ENCODE measurements around the gene C4orf46.

GRCh38 chr4:158664806-158665205, 6.9 kb downstream of the C4orf46 start:
- TF ChIP-seq CTCF (IDR thresholded peaks at IDR 0.05), result no peak
- no peak for TF ChIP-seq POLR2AphosphoS5 (IDR thresholded peaks at IDR 0.05; ENCODE audit: low read depth, low read length)
- TF ChIP-seq SIN3A (IDR thresholded peaks at IDR 0.05; ENCODE audit: borderline replicate concordance, insufficient read depth, low read depth, low read length), result no peak
- no peak for TF ChIP-seq REST (IDR thresholded peaks at IDR 0.05; ENCODE audit: insufficient read depth in 1 of 2, low read depth in 2 of 2, low read length in 1 of 2)
- no peak for TF ChIP-seq TCF7L2 (IDR thresholded peaks at IDR 0.05; ENCODE audit: low read depth, low read length)

Data from Panc1 (cell line).